ENCODE results near the gene JMJD6.

Gene JMJD6

DNA sequence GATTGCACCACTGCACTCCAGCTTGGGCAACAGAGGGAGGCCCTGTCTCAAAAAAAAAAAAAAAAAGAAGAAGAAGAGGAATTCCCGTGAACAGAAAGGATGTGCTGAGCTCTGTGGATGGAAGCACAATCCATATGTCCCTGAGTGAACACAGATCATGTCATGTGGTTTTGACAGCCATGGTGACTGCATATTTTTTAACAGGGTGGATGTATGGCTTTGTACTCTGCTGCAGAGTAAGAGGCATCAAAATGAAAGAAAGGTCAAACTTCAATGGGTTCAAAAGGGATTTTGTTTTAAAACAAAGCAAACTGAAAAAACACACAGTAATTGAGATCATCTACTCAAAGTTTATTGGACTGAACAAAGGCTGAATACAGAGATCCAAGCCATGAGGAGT is 47.2 kb downstream of the JMJD6 start:
- no peak for DNase-seq (ENCODE audit: low read depth in 2 of 2)

DNA sequence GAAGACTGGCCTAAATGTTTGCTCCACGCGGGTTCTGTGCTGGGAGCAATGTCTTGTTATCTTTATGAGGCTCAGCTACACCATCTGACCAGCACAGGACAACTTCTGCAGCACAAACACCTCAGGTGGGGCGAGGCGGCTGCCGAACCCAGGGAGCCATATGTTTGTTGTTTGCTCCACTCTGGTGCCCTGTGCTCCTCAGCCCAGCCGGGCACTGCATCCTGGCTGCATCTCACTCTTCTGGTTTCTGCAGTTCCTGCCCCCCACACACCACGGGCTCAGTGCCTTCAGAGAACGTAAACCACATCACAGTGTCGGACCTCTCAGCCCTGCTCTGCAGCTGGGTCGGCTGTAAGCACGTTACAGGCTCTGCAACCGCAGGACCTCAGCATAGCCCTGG is 48.1 kb downstream of the JMJD6 start:
- no peak for DNase-seq (ENCODE audit: low read depth in 2 of 2)

DNA sequence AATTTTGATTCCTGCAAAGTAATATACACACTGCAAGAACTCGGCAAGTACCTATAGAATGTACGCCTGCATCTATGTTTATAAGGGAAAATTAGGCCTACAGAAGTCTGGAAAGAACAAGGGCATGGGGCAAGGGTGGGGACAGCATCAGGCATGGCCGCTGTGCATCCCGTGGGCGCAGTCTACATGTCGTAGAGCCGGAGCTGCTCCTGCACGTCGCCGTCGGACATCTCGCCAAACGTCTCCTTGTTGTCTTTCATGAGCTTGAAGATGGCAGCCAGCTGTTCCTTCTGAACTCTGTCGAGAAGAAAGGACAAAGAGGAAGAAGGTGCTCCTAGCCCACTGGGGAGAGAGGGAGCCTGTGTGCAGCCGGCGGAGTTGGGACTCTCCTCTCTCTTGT is 49.0 kb downstream of the JMJD6 start:
- DNase-seq (ENCODE audit: low read depth in 2 of 2) = no peak

DNA sequence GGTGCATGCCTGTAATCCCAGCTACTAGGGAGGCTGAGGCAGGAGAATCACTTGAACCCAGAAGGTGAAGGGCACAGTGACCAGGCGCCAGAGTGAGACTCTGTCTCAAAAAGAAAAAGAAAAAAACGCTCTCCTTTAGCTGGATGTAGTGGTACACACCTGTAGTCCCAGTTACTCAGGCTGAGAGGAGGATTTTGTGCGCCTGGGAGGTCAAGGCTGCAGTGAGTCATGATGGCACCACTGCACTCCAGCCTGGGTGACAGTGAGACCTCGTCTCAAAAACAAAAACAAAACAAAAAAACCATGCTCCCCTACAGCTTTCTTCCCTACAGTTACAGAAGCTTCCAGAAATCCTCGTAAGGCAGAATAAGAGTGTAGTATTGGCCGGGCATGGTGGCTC is 49.8 kb downstream of the JMJD6 start:
- no peak for DNase-seq (ENCODE audit: low read depth in 2 of 2)

DNA sequence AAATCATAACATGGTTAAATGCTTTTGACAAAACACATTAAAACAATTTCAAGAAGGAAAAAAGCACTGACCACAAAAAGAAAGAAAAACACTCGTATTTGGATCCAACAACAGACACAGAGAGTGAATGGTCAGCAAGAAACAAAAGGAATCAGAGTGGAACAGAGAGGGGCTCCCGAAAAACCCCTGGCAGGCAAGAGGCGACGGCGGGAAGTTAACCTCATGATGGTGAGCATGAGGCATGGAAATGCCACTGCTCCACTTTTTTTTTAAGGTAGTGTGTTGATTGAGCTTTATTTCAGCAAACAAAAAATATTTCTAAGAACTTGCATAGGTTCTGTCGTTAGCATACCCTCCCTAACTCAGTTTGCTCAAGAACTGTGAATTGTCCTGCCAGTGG is 50.8 kb downstream of the JMJD6 start:
- DNase-seq (ENCODE audit: low read depth in 2 of 2) = no peak

DNA sequence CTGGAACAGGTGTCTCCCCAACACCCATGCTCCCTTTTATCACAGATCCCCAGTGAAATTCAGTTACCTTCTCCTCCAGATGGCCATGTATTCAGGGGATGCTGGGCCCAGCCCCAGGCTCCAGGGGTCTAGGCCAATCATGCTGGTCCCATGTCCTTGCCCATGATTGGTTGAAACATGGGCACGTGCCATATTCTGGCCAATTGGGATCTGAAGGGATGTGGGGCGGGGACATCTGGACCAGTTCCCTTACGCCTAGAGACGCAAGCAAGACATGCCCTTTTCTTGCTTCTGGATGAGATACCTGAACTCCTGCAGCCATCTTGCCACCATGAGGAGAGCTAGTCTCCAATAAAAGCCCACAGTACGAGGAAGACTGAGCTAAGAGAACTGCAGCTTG is 51.8 kb downstream of the JMJD6 start:
- no peak for DNase-seq (ENCODE audit: low read depth in 2 of 2)

DNA sequence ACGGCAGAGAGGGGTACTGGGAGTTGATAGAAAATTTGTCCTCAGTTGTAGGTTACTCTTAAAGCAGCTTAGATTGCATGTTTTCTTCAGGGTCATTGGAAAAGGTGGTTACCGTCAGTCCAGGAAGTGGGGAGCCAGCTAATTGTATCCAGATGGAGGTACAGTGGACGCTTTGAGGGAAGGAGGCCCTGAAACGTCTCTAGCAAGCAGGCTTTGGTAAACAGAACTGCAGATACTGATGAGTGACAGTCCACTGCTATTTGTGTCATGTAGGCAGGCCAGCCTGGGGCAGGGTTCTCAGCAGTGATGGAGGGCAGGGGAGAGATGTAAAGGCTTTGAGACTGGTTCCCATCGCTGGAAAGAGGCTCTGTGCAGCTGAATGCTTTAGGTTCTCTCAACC is 52.7 kb downstream of the JMJD6 start:
- DNase-seq (ENCODE audit: low read depth in 2 of 2) = peak; percentile 26 to 34

DNA sequence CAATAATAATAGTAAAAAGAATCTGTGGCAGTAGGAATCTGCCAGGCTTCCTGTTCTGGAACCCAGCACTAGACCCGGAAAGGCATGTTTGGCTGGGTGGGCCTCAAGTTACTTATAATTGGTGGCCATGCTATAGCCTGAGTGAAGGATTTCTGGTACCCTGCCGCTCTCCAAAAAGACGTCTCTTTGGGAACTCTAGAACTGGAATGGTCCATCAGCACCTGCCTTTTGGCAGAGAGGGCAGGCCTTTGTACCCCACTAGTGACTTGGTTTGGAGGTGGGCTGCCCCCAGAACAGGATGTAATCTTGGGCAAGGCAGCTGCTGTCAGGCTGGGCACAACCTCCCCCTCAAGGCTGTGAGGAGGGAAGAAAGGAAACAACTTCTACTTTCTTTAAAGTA is 53.5 kb downstream of the JMJD6 start:
- no peak for DNase-seq (ENCODE audit: low read depth in 2 of 2)

DNA sequence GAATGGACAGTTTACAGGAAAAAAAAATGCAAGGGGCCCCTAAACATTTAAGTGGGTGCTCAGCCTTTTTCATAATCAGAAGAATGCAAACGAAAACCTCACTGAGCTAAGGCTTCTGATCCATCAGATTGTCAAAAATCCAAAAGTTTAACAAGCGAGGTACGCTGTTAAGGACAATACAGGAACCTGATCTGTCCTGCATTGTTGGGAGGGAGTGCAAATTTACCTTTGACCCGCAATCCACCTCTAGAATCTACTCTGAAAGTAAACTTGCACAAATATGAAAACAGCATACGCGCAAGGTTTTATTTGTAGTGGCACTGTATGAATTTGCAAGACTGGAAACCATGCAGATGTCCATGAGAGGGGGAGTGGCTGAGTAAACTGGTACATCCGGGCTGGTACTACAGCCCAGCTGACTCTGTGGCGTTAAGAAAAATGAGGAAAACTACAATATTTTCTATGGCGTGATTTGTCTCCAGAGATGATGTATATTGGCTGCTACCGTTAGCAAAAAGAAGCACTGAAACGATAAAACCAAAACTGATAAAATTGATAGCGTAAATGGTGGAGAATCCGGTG is 54.0 kb downstream of the JMJD6 start:
- no peak for DNase-seq (ENCODE audit: low read depth in 2 of 2)

DNA sequence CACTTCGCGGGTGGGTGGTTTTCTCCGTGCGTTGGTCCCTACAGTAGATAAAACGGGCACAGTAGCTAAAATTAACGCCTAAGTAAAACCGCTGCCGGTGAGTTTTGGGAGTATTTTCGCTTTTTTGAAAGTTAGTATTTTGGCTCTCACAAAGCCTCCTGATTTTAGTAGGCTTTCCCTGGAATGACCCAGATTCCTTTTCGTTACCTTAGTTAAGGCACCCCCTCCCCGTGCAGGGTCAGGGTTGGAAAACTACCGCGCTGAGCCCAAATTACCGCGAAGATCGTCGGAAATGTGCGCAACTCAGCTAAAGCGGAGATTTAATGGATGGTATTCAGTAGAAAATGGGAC is 54.5 kb downstream of the JMJD6 start:
- DNase-seq (ENCODE audit: low read depth in 2 of 2) = no peak

DNA sequence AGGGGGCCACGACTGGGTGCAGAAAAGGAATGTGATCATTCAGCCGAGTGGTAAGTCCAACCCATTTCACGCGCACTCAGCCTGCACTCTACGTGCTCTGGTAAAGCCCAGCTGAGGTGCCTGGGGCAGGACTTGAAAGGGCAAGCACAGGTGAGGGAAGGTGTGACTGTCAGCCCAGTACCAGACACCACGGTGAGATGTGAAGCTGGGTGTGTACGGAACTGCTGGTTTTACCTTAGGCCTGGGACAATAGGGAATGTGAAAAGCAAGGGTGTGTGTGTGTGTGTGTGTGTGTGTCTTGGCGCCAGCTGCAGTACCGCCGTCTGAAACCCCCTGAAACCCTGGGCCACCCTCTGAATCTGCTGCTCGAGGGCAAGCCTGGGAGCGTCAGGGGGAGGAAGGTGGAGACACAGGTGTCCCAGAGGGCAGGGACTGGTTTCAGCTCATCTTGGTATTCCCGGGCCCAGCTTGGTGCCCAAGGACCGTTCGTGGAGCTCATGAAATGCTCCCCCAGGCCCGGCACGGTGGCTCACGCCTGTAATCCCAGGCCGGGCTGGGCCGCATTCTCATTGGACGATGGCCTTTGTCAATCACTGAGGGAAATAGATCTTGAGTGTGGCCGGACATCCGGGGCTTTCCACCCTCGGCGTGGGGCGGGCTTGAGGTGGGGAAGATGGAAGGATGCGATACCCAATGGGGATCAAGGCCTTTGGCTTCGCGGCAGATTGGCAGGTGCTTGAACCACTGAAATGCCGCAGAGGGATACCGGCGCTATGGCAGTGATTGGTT is 55.1 kb downstream of the JMJD6 start:
- DNase-seq (ENCODE audit: low read depth in 2 of 2) = peak; percentile 100

DNA sequence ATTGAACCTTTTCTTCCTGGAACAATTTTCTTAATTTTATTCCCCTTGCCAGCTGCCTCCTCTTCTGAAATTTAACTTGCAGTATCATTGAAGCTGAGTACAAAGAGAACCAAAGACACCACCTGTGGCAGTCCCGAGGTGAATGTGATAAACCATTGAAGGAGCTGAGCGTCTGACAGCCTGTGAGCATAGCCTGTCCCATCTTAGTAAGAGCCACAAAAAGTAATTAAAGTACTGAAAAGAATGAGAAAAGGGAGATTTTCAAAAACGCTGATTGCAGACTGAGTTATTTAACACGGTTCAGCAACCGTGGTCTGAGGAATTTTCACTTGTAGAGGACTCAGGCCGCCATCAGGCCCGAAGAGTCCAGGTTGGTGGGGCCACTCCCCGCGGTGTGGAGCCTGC is 55.7 kb downstream of the JMJD6 start:
- no peak for DNase-seq (ENCODE audit: low read depth in 2 of 2)

DNA sequence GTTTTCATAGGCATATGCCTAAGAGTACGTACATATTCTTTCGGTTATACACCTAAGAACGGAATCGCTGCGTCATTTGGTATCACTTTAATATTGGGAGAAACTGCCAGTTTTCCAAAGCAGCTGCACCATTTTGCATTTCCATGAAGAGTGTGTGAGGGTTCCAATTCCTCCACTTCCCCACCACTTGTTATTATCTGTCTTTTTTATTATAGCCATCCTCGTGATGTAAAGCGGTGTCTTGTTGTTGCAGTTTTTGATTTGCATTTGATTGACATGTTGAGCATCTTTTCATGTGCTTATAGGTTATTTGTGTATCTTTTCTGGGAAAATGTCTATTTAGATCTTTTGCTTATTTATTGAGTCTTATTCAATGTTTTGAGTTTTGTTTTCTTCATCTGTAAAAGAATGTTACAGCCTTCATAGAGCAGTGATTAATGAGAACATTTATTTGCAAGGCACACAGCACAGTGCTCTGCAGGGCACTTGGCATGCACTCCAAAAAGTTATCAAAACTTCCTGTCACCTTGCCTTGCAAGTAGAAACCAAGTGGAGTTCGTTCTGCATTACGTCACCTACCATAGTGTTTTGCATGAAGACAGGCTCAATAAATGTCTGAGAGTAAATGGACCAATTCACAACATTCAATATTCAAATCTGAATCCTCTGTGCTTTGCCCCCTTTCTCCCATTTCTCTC is 56.2 kb downstream of the JMJD6 start:
- no peak for DNase-seq (ENCODE audit: low read depth in 2 of 2)
